ENCODE data around the gene RPS6KA4.

The RPS6KA4 gene

GRCh38 chr11:64369440-64370421, 10.8 kb downstream of the RPS6KA4 start:
- DNase-seq = no peak

GRCh38 chr11:64371201-64371600, 12.2 kb downstream of the RPS6KA4 start:
- DNase-seq = no peak

DNA sequence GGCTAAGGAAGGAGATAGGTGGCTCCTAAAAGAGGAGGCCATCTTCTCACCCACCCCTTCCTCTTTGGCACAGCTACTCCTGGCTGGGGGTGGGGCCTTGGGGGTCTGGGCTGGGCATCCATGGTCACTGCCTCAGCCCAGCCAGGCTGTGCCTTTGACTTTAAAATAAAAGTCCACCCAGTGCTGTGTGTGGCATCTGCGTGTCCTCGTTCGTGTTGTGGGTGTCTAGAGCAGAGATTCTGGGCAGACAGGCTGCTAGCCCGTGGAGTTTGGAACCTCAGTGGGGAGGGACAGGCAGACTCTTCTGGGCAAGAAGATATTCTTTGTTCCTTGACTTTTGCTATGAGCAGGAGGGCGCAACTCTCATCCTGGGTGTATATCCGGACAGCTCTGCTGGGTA, 13.1 kb downstream of the RPS6KA4 start:
- no peak for DNase-seq

GRCh38 chr11:64372802-64373597, 14.0 kb downstream of the RPS6KA4 start:
- DNase-seq = no peak

DNA sequence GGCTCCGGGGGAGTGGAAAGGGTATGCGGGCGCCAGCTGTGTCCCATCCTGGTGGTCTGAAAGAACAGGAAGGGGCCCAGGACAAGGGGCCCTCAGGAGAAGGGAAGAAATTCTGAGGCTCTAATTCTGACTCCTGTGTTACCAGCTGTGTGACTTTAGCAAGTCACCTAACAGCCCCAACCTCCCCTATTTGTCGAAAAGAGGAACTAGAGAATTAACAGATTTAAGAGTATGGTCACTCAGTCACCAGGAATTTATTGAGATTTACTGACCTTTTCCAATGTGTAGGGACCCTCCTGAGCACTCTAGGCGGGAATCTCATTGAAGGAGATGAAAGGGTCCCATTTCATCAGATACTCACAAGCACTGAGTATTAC, 14.6 kb downstream of the RPS6KA4 start:
- no peak for DNase-seq

DNA sequence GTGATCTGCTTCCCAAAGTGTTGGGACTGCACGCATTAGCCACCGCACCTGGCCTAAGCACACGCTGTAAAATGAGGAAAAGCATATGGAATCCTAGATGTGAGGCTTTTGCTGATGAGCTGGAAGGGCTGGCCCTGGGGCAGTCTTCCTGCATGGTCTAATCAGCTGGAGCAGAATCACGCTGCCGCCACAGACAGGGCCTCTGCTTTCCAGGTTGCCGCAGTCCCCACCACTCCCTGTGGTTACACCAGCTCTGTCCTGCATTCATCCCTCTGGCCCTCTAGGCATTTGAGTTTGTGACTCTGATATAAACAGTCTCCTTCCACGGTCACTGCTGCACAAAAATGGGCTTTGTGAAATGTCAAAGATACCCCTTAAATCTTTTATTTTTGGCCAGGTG, 17.1 kb downstream of the RPS6KA4 start:
- no peak for DNase-seq

DNA sequence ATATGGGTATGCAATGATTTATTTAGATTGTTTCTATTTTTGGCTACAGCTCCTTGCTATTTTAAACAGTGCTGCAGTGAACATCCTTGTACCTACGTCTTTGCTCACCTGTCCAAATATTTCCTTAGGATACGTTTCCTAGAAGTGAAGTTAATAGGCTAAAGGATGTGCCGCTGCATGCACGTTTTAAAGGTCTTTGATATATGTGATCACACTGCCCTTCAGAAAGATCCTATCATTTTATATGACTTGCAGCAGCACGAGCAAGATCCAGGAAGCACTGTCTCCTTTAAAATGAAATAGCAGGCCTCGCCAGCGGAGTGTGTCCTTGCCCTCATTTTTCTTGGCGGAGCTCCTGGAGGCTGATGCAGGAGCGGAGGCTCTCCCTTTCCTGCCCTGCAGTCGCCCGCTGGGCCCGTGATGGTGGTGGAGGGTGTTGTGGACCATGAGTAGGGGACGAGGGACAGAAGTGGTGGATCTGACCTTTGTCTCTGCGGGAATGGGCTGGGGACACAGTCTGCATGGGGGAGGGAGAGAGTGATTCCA, 19.4 kb downstream of the RPS6KA4 start:
- DNase-seq = no peak

DNA sequence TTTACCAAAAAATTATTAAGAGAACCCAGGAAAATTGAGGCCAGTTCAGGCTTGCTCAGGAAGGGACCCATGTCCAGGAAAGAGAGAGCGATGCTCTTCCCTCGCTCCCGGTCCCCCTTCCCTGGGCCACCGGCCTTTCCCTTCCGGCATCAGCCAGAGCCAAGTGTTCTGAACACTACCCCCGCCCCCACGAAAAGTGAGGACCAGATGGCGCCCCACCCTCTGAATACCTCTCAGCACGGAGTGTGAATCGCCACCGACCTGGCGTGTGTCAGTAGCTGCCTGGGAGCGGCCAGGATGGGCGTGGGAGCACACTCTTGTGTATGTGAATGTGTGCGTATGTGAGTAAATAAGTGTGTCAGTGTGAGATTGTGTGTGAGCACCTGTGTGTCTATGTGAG, 20.2 kb downstream of the RPS6KA4 start:
- DNase-seq = no peak

DNA sequence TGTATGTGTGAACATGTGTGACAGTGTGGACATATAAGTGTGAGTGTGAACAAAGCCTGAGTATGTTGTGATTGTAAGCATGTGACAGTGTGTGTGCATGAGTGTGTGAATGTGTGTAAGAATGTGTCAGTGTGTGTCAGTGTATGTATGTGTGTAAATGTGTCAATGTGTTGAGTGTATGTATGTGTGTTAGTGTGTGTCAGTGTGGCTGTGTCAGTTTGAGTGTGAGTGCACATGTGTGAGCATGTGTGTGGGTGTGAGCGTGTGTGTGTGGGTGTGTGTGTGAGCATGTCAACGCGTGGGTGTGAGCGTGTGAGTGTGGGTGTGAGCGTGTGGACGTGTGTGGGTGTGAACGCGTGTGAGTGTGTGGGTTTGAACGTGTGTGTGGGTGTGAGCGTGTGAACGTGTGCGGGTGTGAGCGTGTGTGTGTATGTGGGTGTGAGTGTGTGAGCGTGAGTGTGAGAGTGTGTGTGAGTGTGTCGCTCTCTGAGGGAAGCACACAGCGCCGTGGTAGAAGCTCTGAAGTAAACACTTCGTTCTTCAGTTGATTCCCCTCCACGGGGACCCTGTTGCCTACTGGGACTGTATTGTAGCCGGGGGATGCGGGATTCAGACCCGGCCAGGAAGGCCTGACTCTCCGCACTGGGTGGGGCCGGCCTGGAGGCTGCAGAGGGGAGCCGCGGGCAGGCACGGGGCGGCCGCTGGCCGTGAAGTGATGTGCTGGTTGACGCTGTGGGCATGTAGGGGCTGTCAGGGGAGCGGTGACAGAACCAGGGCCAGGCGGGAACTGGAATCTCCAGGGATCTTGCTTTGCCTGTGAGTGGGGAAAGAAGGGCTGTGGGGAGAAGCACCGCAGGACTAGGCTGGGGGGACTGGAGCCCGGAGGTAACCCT, 21.1 kb downstream of the RPS6KA4 start:
- DNase-seq = no peak

DNA sequence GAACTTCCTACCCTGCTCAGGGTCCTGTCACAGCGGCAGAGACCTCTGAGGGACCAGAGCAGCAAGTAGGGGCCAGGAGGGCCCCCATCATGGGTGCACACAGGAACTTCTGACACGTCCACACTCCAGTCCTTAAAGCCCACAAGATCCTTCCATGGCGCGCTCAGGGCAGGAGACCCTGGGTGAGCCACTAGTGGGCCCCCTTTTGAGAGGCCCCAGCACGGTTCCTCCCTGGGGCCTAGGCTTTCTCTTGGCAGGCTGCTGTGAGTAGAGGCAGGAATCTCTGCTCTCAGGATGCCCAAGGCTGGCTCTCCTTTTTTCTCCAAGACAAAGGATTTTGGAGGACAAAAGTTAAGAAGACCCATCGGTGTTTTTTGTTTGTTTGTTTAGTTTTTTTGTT, 22.4 kb downstream of the RPS6KA4 start:
- DNase-seq = no peak

DNA sequence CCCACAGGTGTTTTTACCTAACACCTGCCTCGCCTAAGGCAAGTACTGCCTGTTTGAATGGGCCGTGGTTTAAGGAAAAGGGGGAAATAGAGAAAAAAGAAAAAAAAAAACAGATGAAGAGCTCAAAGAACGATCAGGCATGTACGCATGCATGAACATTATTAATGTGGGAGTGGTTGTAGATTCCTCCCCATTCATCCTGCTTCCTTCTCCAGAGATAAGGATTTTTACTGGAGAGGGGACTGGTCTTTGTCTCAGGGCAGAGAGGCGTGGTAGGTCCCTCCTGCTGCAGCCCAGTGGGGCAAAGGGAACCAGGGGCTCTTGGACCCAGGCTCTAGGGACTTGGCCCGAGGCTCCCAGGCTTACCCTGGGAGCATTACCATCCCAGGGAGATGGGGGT, 23.1 kb downstream of the RPS6KA4 start:
- DNase-seq = no peak

- DNase-seq = no peak
Measured at GRCh38 chr11:64382586-64382985, 23.6 kb downstream of the RPS6KA4 start.

DNA sequence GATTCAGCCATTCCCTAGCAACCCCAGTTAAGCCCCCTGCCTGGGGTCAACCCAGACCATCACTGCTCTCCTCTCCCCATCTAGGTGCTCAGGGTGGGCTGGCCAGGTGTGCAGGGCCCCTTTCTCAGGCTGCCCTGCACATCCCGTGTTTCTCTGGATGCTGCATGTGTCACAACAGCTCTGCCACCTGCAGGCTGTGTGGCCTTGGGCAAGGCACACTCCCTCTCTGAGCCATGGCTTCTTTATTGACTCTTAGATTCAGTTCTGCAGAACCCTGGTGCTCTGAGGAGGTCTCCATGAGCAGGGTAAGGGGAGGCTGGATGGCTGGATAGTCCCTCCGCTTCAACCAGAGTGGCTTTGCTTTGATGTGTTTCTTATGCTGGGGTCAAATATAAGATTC, 24.6 kb downstream of the RPS6KA4 start:
- no peak for DNase-seq

- DNase-seq = no peak
Measured at GRCh38 chr11:64384028-64384737, 25.2 kb downstream of the RPS6KA4 start.

DNA sequence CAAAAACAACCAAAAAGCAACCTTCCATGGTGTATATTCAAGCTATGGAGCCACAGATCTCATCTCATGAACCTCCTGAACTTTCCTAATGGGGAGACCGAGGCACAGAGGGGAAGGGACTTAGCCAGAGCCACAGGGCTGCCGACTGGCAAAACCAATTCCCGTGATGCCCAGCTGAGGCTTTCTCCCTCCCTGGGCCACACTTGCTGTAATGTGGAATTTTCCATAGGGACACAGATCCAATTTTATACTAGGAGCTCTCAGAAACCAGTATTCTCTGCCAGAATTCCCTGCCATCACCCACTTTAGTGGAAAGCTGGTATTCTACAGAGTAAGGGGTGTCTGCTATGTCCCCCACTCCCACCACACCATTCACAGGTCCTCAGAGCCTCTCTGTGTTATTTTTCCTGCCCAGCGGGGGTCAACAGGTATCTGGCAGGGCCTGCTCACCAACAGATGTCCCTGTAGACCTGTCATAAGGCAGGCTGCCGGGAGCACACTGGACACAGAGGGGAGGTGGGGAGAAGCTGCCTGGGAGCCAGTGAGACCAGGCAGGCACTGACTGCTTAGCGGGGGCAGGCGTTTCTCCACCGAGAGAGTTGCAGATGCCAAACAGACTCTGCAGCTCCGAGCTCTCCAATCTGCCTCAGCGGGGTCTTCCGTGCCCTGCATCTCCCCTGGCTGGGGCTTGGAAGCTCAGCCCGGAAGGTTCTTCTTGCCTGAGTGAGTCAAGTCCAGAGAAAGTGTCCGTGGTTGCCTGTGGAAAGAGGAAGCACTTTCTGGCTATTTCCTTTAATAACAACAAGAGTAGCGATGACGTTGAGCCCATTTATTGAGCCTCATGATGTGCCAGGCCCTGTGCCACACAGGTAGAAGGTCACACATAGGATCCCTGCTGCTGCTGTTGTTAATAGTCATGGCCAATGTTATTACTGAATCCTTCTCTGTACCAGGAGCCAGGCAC, 26.3 kb downstream of the RPS6KA4 start:
- no peak for DNase-seq

GRCh38 chr11:64385945-64386704, 27.2 kb downstream of the RPS6KA4 start:
- DNase-seq = no peak

GRCh38 chr11:64387916-64388315, 29.0 kb downstream of the RPS6KA4 start:
- DNase-seq = no peak

DNA sequence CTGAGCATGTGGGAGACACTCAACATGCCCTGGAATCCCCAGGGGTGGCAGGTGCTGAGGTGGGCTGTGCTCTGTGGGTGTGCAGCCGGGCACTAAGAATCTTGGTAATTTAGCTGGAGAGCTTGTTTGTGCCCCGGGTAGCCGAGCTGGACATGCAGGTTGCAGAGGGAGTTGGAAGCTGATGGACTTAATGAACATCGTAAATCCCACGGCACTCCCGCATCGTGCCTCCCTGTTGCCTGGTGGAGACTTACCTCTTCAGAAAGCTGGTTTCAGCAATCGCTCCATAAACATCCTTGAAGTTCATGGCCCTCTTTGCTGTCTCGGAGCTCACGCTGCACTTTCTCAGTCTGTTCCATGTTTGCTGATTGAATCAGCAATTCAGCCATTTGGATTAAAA, 29.9 kb downstream of the RPS6KA4 start:
- DNase-seq = no peak

DNA sequence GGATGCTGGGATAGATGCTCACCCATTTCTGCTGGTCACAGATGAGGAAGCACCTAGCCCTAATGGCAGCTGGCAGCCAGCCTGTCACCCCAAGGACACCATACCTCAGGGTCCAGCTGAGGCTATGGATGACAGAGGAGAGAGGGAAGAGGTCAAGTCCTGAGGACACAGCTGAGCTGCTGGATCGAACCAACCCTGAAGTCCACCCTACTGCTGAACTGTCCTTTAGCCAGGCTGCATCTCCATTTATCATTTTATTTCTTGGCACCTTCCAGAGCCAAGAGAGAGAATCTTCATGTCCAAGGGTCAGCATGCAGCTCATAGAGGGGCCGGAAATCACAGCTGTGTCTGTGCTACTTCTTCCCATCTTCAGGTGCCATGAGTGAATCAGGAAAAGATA, 30.9 kb downstream of the RPS6KA4 start:
- no peak for DNase-seq

- no peak for DNase-seq
Measured at GRCh38 chr11:64390558-64390957, 31.6 kb downstream of the RPS6KA4 start.
